D341Med (cell line): ENCODE measurements around the gene CNPY2.
"Not testable (repeated sequence)": the region's sequence is repeated elsewhere in the genome, so short reads cannot be mapped to it uniquely, and the experiment has no call there.

Experiments
- DNase-seq: peaks from one replicate; pipeline ENCODE4 v3.0.0; 2012; ENCODE audit warnings: low spot score

Gene CNPY2

DNA sequence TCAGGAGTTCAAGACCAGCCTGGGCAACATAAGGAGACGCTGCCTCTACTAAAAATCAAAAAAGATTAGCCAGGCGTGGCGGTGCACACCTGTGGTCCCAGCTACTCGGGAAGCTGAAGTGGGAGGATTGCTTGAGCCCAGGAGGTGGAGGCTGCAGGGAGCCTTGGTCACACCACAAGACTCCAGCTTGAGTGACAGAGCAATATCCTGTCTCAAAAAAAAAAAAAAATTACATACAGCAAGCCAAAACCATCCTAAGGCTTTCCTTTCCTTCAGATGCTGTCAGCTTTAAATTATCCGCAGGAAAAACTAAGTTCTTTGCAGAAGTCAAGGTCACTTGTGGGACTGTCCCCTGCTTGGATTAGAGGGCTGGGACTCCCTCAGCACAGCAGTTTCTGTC is 17.0 kb downstream of the CNPY2 start:
- DNase-seq = no peak

DNA sequence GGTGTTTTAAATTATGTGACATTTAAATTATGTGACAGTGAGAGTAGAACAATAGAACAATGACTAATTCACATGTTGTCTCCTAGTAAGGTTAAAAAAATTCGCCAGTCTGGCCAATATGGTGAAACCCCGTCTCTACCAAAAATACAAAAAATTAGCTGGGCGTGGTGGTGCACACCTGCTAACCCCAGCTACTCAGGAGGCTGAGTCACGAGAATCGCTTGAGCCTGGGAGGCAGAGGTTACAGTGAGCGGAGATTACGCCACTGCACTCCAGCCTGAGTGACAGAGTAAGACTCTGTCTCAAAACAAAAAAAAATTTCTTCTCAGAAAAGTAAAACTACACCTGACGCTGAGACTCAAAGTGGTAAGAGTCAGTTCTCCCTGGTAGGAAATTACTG is 18.4 kb downstream of the CNPY2 start:
- no peak for DNase-seq

DNA sequence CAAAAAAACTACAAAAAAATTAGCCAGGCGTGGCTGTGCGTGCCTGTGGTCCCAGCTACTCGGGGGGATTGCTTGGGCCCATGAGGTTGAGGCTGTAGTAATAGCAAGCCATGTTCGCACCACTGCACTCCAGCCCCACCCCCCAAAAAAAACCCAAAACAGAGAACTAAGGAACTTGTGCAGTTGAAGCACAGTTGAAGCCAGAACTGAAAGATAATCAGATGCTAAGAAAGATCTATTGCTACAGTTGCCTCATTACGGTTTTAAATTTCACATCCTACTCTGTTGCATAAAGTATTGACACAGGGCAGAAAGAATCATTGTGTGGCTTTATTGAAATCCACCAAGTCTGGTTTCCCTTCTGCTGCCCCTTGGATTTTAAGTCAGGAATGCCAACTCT is 19.5 kb downstream of the CNPY2 start:
- DNase-seq = no peak

DNA sequence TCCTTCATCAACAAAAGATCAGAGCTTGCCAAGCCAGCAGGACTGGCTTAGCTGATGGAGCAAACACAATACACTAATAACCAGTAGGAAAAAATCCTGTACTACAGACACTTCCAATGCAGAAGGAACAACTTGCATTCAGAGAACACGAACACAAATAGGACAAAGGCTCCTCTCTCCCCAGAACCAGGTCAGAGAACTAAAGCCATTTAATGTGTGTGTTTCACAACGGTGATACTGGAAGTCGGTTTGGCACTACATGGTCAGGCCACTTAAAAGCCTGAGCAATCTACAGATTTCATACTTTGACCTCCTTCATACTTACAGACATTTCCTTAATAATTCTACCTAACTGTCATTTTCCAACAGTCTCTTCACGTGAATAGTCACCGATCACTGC is 22.0 kb downstream of the CNPY2 start:
- DNase-seq = no peak

DNA sequence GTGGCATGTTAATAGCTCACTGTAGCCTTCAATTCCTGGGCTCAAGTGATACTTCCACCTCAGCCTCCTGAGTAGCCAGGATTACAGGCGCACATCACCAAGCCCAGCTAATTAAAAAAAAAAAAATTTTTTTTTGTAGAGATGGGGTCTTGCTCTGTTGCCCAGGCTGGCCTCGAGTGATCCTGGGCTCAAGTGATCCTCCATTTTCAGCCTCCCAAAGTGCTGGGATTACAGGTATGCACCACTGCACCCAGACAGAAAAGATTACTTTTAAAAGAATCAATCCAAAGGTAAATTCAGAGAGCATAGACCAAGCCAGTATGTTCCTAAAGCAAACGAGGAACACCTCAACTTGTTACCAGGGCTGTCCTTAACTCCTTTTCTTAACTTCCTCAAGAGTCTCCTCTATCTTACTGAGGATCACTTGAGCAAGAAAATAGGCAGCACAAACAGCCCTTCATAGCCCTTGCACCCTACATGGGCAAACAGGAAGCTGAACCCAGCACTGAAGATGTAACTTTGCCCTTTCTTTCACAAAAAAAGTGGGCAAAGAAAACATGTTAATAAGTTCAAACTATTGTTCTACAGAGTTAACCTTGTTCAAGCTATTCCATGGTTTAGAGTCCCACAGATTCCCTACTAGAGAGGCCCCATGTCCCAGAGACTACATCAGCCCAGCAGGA is 26.9 kb downstream of the CNPY2 start:
- DNase-seq = no peak

DNA sequence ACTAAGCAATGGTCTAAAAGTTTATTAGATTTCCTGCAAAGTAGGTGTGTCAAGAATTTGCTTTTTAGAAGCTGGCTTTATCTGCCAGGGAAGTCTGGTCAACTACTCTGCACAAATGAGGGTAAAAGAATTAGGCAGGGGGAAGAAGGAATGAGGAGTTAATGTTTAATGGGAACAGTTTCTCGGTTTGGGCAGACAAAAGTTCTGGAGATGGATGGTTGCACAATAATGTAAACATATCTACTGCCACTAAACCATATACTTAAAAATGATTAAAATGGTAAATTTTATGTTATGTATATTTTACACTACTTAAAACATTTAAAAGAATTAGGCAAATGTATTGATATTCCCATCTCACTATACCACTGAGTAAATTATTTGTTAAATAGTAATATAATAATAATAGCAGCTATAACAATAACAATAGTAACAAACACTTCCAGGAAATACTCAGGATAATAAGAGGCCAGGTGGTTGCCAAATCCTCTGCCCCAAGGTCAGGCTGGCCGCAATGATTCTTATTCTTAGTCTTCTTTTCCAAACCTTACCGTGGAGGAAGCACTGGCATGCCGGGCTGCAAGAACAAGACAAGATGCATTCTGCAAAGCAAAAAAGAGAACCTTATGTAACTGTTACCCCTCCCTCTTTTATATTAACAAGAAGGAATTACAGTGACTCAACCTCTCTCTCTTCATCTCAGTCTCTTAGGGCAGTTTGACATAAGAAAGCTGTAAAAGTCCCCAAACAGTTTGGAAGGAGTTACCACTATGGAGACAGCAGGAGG is 29.6 kb downstream of the CNPY2 start:
- no peak for DNase-seq

DNA sequence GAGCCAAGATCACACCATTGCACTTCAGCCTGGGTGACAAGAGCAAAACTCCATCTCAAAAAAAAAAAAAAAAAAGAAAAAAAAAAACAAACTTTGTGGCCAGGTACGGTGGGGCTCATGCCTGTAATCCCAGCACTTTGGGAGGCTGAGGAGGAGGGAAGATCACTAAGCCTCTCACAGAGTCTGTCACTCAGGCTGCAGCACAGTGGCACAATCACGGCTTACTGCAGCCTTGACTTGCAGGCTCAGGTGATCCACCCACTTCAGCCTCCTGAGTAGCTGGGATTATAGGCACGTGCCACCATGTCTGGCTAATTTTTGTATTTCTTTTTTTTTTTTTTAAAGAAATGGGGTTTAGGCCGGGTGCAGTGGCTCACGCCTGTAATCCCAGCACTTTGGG is 31.5 kb downstream of the CNPY2 start:
- not testable (repeated sequence) for DNase-seq

DNA sequence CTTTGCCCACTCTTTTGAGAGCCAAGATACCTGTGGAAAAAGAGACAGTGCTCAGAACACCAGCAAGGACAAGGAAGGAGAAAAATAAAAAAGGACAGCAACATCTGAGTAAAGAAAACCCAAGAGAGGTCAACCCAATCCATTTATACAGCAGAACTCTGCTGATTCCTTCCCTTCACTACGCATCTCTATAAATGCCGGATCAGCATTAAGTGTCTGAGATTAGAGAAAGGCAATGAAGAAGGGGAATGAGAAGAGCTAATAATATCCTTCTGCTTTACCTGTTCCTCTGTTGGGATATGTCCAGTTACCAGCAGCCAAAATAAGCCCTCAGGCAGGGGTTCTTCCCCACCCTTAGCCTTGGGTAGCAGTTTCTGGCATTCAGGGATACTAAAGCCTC is 33.2 kb downstream of the CNPY2 start:
- DNase-seq = no peak

DNA sequence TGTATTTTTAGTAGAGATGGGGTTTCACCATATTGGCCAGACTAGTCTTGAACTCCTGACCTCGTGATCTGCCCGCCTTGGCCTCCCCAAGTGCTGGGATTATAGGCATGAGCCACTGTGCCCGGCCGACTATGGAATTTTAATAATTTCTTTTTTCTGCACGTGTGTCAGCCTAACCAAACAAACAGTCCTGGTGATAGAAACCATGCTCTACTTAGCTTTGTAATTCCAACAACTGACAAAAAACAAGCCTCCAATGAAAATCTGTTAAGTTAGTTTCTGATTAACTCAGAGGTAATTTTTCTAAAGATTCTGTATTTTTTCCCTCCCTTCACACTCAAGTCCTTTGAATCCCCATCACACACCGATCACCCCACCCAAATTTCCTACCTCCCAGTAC is 33.8 kb downstream of the CNPY2 start:
- no peak for DNase-seq

DNA sequence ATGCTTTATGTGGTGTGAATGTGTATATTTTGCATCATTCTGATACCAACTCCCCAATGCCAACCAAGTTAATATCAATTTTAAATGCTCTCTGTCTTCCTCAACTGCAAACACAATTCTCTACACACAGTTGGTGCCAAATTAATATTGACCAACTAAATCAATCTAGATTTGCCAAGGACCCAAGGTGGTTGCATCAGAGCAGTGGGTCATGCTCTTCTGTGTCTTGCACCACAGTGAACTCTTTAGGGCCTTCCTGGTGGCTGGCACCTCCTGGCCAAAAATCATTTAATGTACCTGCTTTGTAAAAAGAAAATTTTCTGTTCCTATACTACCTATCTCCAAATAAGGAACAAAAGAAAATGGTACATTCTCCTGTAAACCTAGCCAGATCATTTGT is 34.9 kb downstream of the CNPY2 start:
- no peak for DNase-seq

DNA sequence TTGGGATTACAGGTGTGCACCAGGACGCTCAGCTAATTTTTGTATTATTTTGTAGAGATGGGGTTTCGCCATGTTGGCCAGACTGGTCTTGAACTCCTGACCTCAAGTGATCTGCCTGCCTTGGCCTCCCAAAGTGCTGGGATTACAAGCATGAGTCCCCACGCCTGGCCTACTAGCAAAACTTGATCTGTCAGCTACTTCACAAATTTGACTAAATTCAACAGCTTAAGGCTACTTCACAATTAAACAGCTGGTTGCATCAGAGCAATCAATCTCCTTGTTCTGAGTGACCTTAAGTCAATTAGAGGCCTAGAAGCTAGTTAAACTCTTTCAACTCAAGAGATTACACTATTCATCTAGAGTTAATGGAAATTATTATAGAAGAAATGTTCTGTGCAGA is 36.9 kb downstream of the CNPY2 start:
- no peak for DNase-seq

DNA sequence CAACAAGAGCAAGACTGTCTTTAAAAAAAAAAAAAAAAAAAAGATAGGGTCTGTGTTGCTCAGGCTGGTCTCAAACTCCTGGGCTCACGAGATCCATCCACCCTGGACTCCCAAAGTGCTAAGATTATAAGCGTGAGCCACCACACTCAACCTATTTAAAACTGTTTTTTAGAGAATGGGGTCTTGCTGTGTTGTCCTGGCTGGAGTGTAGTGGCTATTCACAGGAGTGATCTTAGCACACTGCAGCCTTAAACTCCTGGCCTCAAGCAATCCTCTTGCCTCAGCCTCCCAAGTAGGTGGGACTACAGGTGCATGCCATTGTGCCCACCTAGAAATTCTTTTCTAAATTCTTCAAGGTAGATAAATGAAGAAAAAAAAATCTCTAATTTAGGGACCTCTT is 41.5 kb downstream of the CNPY2 start:
- DNase-seq = no peak

DNA sequence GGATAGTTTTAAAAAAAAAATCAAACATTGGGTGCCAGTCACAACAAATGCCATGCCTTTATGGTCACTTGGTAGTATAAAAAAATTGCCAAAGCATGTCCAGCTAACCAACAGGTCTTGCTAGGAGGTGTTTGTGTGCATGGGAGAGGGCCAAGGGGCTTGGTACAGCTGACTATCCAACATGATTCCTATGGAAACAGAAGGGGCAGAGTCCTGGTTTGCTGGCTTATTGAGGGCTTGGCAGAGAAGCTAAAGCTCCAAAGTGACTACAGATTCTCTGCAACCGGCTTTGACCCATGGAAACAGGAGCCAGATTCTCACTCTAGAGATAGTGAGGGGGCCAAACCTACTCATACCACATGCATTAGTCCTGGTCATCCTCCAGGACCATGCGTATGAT is 43.3 kb downstream of the CNPY2 start:
- not testable (repeated sequence) for DNase-seq

DNA sequence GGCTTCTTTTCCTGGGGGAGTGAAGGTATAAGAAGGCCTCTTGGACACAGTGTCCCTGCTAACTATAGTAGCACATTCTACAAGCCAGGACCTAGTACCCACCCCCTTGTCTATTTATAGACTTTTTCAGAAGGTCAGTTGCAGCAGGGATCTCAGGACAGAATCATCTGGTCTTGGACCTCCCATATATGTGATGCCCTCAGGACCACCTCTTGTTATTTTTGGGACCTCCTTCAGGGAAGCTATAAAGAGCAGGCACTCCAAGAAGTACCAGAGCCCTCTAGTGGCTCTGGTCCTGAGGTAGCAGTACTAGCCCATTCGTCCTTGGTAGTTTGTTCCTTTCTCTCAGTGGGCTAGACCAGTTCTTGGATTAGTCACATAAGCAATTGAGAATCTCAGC is 44.8 kb downstream of the CNPY2 start:
- peak; percentile 55 for DNase-seq

DNA sequence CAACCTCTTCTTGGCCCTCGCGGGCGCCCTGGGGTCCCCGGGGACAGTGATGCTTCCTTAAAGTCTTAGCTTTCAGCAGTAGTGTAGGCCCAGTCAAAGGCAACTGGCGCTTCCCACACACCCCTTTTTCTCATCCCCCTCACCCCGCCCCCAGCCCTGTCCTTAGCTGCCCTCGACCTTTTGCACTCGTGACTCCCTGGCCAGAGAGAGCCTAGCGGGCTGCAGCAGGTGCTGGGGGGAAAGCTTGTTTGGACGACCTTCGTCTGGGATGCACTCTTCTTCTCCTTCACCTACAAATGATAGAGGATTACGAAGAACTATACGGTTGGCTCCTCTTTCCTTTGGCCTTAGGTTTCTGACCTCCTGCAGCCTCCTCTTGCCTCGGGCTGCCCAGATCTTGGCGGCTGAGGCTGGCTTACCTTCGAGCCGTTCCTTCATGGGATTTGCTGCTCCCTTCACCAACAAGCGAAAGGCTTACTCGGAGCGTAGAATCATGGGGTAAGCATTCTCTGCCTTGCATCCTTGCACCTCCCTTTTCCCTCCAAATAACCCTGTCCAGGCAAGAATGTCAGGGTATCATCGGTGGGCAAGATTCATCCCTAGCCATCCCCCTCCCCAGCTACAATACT is 48.2 kb downstream of the CNPY2 start:
- no peak for DNase-seq

DNA sequence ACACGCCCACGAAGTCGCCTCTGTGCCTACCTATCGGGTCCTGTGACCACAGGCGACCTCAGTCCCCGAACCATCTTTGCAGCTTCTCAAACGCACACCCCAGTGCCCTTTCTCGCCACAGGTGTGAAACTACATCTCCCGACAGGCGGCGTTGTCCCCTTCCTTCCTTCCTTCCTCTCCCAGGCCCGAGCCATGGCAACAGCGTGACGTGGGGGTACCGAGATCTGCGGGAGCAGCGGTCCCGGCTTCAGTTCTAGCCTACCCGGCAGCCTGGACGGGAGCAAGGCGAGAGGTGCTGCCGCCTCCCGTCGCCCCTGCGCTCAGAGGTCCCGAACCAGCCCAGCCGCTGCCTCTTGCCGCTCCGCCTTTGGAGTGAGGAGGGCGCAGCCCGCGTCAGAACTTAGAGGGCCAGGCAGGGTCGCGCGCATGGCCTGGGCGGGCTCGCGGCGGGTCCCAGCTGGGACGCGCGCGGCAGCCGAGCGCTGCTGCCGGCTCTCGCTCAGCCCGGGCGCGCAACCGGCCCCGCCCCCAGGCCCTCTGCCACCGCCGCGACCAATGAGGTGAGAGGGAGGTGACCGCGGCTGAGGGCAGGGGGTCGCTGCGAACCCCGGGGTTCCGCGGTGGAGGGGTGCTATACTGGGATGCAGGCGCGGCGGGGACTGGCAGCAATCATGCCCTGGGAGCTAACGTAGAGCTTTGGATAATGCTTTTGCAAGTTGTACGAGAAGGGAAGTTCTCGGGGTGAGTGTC is 48.9 kb downstream of the CNPY2 start, which contains the start of gene COQ10A:
TSS of gene COQ10A (plus strand) at position 250 of the 750 bp plus-strand sequence. CDS start at position 427, 177 bp downstream.
- peak; percentile 98 for DNase-seq

DNA sequence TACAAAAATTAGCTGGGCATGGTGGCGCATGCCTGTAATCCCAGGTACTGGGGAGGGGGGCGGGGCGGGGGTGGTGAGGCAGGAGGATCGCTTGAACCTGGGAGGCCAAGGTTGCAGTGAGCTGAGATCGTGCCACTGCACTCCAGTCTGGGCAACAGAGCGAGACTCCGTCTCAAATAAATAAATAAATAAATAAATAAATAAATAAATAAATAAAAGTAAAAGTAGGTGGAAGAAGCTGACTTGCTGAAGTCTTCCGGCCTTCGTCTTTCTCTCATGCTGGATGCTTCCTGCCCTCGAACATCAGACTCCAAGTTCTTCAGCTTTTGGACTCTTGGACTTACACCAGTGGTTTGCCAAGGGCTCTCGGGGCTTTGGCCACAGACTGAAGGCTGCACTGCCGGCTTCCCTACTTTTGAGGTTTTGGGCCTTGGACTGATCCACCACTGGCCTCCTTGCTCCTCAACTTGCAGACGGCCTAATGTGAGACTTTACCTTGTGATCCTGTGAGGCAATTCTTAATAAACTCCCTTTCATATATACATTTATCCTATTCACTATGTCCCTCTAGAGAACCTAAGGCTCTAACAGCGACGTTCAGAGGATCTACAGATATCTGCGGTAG is 49.6 kb downstream of the CNPY2 start:
- DNase-seq = not testable (repeated sequence)

DNA sequence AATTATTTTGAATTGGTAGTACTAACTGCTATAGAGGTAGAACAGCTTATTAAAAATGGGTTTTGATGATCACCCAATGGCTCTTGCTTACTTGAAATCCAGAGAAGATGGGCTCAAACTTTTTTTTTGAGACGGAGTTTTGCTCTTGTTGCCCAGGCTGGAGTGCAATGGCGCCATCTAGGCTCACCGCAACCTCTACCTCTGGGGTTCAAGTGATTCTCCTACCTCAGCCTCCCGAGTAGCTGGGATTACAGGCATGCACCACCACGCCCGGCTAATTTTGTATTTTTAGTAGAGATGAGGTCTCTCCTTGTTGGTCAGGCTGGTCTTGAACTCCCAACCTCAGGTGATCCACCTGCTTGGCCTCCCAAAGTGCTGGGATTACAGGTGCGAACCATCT is 52.8 kb downstream of the CNPY2 start:
- DNase-seq = not testable (repeated sequence)

DNA sequence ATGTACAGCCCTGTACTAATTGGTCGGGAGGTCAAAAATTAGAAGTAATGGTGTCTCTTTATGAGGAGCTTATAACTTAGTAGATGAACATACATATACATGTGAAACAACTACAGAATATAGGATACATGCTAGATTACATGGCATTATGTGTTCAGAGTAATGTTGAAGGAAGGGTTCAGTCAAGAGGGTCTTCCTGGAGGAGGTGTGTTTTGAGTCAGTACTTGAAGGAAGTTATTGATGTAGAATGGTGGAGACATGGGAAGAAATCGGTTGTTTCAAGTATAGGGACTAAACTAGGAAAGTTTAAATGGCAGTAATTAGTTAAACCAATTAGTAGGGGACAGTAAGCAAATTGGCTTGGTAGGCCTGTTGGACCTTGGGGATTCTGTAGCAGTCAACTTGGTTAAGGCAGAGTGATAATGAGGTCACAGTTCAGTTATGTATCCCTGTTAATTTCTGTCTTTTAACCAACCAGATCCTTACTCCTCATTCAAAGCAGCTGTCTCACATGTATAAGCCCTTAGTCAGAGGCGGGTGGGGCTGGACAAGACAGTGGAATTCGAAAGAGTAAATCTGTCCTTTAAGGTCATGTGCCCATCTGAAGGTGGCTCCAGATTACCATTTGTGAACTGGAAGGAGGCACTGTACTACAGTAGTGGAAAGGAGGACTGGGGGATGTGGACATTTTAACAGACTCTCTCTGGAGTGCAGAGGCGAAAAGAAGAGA is 54.1 kb downstream of the CNPY2 start:
- DNase-seq = no peak

DNA sequence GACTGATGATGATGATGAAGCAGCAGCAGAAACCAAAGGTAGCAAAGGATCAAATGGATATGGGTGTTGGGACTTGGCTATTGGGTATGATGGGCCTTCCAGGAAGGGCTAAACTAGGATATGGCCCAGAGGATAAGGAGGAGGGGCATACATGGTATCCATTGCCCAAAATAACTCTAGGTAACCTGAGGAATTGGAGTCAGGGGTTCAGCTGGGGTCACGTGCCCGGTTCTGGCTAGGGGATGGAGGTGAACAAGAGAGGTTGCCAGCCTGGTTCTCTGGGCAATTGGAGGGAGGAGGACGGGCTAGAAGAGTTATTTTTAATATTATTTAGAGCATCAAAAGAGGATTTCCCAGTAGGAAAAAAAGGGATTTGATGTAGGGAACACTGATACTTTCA is 54.9 kb downstream of the CNPY2 start:
- no peak for DNase-seq

DNA sequence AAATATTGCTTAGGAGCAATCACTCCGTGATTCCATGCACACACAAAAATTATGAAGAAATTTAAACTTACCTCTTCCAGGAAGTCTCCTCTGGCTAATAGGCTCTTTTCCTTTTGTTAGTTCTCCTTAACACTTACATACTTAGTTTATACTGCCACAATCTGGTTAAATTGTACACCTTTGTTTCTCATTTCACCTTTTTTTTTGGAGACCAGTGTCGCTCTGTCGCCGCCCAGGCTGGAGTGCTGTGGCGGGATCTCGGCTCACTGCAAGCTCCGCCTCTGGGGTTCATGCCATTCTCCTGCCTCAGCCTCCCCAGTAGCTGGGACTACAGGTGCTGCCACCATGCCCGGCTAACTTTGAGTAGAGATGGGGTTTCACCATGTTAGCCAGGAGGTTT is 55.4 kb downstream of the CNPY2 start:
- no peak for DNase-seq
